HepG2 (cell line): ENCODE data around the gene GAL3ST2. TPM values are rescaled to one million over a fixed set of nuclear protein-coding genes. Genes with fewer than 3 reads are reported as not detected.

Experiments
- ATF1 ChIP-seq: IDR thresholded peaks from 2 replicates; pipeline ENCODE4 v1.6.1; 2016; ENCODE audit warnings: mild to moderate bottlenecking, control low read depth
- HES4 ChIP-seq: sonication (generic); formaldehyde crosslinking; IDR thresholded peaks from 2 replicates; pipeline ENCODE4 v1.9.0; 2021; ENCODE audit warnings: mild to moderate bottlenecking, missing genetic modification reagents, borderline replicate concordance
- HNF4G ChIP-seq, 2 experiments: sonication (generic) in 1 of 2; formaldehyde crosslinking in 1 of 2; IDR thresholded peaks; 2 replicates each; pipeline versions ENCODE4 v1.4.0 to v1.6.1; 2011 to 2020; ENCODE audit warnings: borderline replicate concordance in 2 of 2, low read depth in 2 of 2, mild to moderate bottlenecking in 2 of 2, low read length in 1 of 2, missing genetic modification reagents in 1 of 2, moderate library complexity in 1 of 2
- PHB2 ChIP-seq: fragments of 450-650 bp; IDR thresholded peaks from 2 replicates; pipeline ENCODE4 v1.6.1; 2018; ENCODE audit not compliant: partially characterized antibody
- REXO4 ChIP-seq: sonication (generic); formaldehyde crosslinking; IDR thresholded peaks from 2 replicates; pipeline ENCODE4 v1.8.0; 2022; ENCODE audit warnings: missing genetic modification reagents, mild to moderate bottlenecking, borderline replicate concordance
- SNAPC4 ChIP-seq: sonication (generic); formaldehyde crosslinking; IDR thresholded peaks from 2 replicates; pipeline ENCODE4 v1.4.0; 2020; ENCODE audit warnings: mild to moderate bottlenecking, missing genetic modification reagents
- SP4 ChIP-seq: sonication (generic); formaldehyde crosslinking; IDR thresholded peaks from 2 replicates; pipeline ENCODE4 v1.8.1; 2023; ENCODE audit warnings: mild to moderate bottlenecking, missing genetic modification reagents
- TFAP4 ChIP-seq: sonication (generic); IDR thresholded peaks from 2 replicates; pipeline ENCODE4 v1.6.1; 2016; ENCODE audit warnings: low read depth, borderline replicate concordance
- THYN1 ChIP-seq: sonication (generic); formaldehyde crosslinking; IDR thresholded peaks from 2 replicates; pipeline ENCODE4 v1.8.1; 2023; ENCODE audit warnings: low read depth, mild to moderate bottlenecking, moderate library complexity, missing genetic modification reagents, borderline replicate concordance
- TIGD3 ChIP-seq: sonication (generic); formaldehyde crosslinking; IDR thresholded peaks from 2 replicates; pipeline ENCODE4 v1.5.1; 2020; ENCODE audit warnings: mild to moderate bottlenecking, missing genetic modification reagents, borderline replicate concordance
- ZBTB25 ChIP-seq: IDR thresholded peaks from 2 replicates; pipeline ENCODE4 v1.6.1; 2018; ENCODE audit warnings: missing genetic modification reagents
- ZBTB46 ChIP-seq: sonication (generic); formaldehyde crosslinking; IDR thresholded peaks from 2 replicates; pipeline ENCODE4 v1.4.0; 2020; ENCODE audit warnings: mild to moderate bottlenecking, missing genetic modification reagents, borderline replicate concordance
- ZGPAT ChIP-seq: IDR thresholded peaks from 2 replicates; pipeline ENCODE4 v1.6.1; 2016; ENCODE audit warnings: mild to moderate bottlenecking
- ZNF136 ChIP-seq: sonication (generic); formaldehyde crosslinking; IDR thresholded peaks from 2 replicates; pipeline ENCODE4 v1.8.1; 2022; ENCODE audit warnings: low read depth, mild to moderate bottlenecking, moderate library complexity, missing genetic modification reagents
- ZNF614 ChIP-seq: IDR thresholded peaks from 2 replicates; pipeline ENCODE4 v1.6.1; 2018; ENCODE audit warnings: missing biosample characterization, missing genetic modification reagents, inconsistent platforms, borderline replicate concordance
- polyA plus RNA-seq, 8 experiments: library from polyadenylated mRNA; depleted of rRNA in 3 of 8; stranded (reverse) in 7 of 8; unstranded in 1 of 8; fragments of >200 nt; fragmentation: Illumina TruSeq in 4 of 8; extraction: Trizol in 4 of 8; gene quantifications; 2 replicates each; pipeline versions ENCODE4 v1.2.1 to v1.2.3, GENCODE V29; 2011 to 2016; ENCODE audit warnings: low read depth in 4 of 8, missing spikeins in 1 of 8, mixed read lengths in 1 of 8; ENCODE audit not compliant: insufficient read depth in 1 of 8
- total RNA-seq, 5 experiments: library from RNA; depleted of rRNA; stranded (reverse); fragments of >200 nt; fragmentation: Illumina TruSeq; extraction: Trizol; gene quantifications; 2 replicates each; pipeline ENCODE4 v1.2.3, GENCODE V29; 2016; ENCODE audit warnings: low read depth in 1 of 5

GAL3ST2 gene
- total and polyA plus RNA-seq, 2 of the 13 experiments (the other 11 are each of a cell fraction or from before 2014, with no cell fraction given), result 0.17 to 0.20 TPM

GRCh38 chr2:241770185-241770935 lies 6.3 kb upstream of the GAL3ST2 start (continued):
- TF ChIP-seq SNAPC4 (CRISPR knock-in tag) (peak; percentile 55), ZNF136 (CRISPR knock-in tag) (no peak; the same call in 1 of the 2 replicates), ZBTB25 (CRISPR knock-in tag) (peak; percentile 91), ZNF614 (peak; percentile 94), ZBTB46 (CRISPR knock-in tag) (peak; percentile 63; the same call in 1 of the 2 replicates), ZGPAT (CRISPR knock-in tag) (peak; percentile 83), TFAP4 (peak; percentile 83; the same call in 1 of the 2 replicates), PHB2 (no peak), HES4 (CRISPR knock-in tag) (peak; percentile 91), REXO4 (peak; percentile 57; the same call in 1 of the 2 replicates), HNF4G (IDR thresholded peaks at IDR 0.05; ENCODE audit: borderline replicate concordance, low read depth, low read length) (peak; percentile 99), HNF4G (CRISPR knock-in tag; IDR thresholded peaks at IDR 0.05; ENCODE audit: borderline replicate concordance, low read depth) (peak; percentile 99), SP4 (CRISPR knock-in tag) (peak; percentile 84), ATF1 (CRISPR knock-in tag) (no peak), THYN1 (CRISPR knock-in tag) (no peak), TIGD3 (no peak)
